HG02870 (cell line): ENCODE results near the gene CTNND2.

Experiments used
- ATAC-seq: cut with Tn5 transposase; IDR thresholded peaks from one replicate; pipeline ENCODE4 v1.9.1; 2021; ENCODE audit warnings: mild to moderate bottlenecking, moderate library complexity; ENCODE audit not compliant: unreplicated experiment

The CTNND2 gene

GRCh38 chr5:10969684-10970180, 934.5 kb downstream of the CTNND2 start:
- no peak for ATAC-seq

GRCh38 chr5:10964806-10965205, 939.4 kb downstream of the CTNND2 start:
- no peak for ATAC-seq

GRCh38 chr5:10958728-10959127, 945.5 kb downstream of the CTNND2 start:
- ATAC-seq: no peak

- no peak for ATAC-seq
Measured at GRCh38 chr5:10949856-10950630, 954.2 kb downstream of the CTNND2 start.

- no peak for ATAC-seq
Measured at GRCh38 chr5:10946050-10946449, 958.2 kb downstream of the CTNND2 start.

GRCh38 chr5:10941900-10942299, 962.3 kb downstream of the CTNND2 start:
- ATAC-seq: no peak

- ATAC-seq: no peak
Measured at GRCh38 chr5:10936081-10936855, 968.0 kb downstream of the CTNND2 start.

GRCh38 chr5:10935536-10935935, 968.7 kb downstream of the CTNND2 start:
- no peak for ATAC-seq

- ATAC-seq: no peak
Measured at GRCh38 chr5:10934783-10935355, 969.4 kb downstream of the CTNND2 start.

- ATAC-seq: no peak
Measured at GRCh38 chr5:10933121-10933520, 971.1 kb downstream of the CTNND2 start.

- no peak for ATAC-seq
Measured at GRCh38 chr5:10932426-10932825, 971.8 kb downstream of the CTNND2 start.

- ATAC-seq: no peak
Measured at GRCh38 chr5:10927608-10928007, 976.6 kb downstream of the CTNND2 start.

GRCh38 chr5:10923310-10923709, 980.9 kb downstream of the CTNND2 start:
- no peak for ATAC-seq
